HepG2 (cell line): Measurements from ENCODE around the gene TJP3. TPM values are rescaled to one million over a fixed set of nuclear protein-coding genes. Genes with fewer than 3 reads are reported as not detected.

Experiments used
- ATAC-seq: fragments of 200-7000 bp; cut with Tn5 transposase; 3 replicates; pipeline ENCODE4 v1.9.1; 2020; ENCODE audit warnings: mild to moderate bottlenecking, moderate library complexity
- BruUV-seq: library from RNA; stranded (reverse); fragments of 400-500 nt; replicated peaks from 2 replicates; lab custom pipeline; 2021; lab: Mats Ljungman, UMichigan
- CTCF ChIA-PET: fragments of 300-600 bp; formaldehyde crosslinking; extraction: SDS; loops from one replicate; lab custom pipeline; 2021; ENCODE audit warnings: low total read pairs, inconsistent platforms, low intra/inter-chr PET ratio; lab: Yijun Ruan, JAX
- POLR2A ChIA-PET: fragments of 350-600 bp; sonication (Branson Sonifier 250); formaldehyde crosslinking; loops from one replicate; lab custom pipeline; 2020; ENCODE audit warnings: antibody characterized with exemption, inconsistent platforms; lab: Yijun Ruan, JAX
- DNase-seq: peaks from one replicate; pipeline ENCODE4 v3.0.0-alpha.2; 2015; ENCODE audit warnings: low spot score
- FAIRE-seq: peaks from 3 replicates; lab custom pipeline; 2011; peaks lifted over from hg19 to GRCh38; lab: Jason Lieb, UNC
- H2AFZ ChIP-seq: one replicate; pipeline ENCODE4 v1.6.1; 2011; ENCODE audit warnings: low read length, inconsistent platforms
- H3K27ac ChIP-seq: fragments of 300-600 bp; 3 replicates; pipeline ENCODE4 v1.8.0; 2011; ENCODE audit warnings: mixed run types, mild to moderate bottlenecking, mixed read lengths, low read length, inconsistent platforms; ENCODE audit not compliant: insufficient read depth; ENCODE audit errors: extremely low read length
- H3K27me3 ChIP-seq, 2 experiments: fragments of 200-600 bp in 1 of 2; 2 replicates in 1 of 2; 3 replicates in 1 of 2; pipeline versions ENCODE4 v1.6.0 to v1.8.0; 2011; ENCODE audit warnings: low read length in 2 of 2, mild to moderate bottlenecking in 2 of 2, moderate library complexity in 2 of 2, inconsistent platforms in 1 of 2; ENCODE audit not compliant: insufficient read depth in 2 of 2, control insufficient read depth in 1 of 2
- H3K36me3 ChIP-seq, 2 experiments: fragments of 200-600 bp in 1 of 2; replicated peaks in 1 of 2; 2 replicates in 1 of 2; 3 replicates in 1 of 2; pipeline versions ENCODE4 v1.5.1 to v1.8.0; 2011; ENCODE audit warnings: low read length in 2 of 2, inconsistent platforms in 1 of 2; ENCODE audit not compliant: insufficient read depth in 2 of 2, control insufficient read depth in 1 of 2
- H3K4me1 ChIP-seq: 2 replicates; pipeline ENCODE4 v1.5.1; 2012; ENCODE audit warnings: low read length, inconsistent platforms; ENCODE audit not compliant: insufficient read depth
- H3K4me2 ChIP-seq: 2 replicates; pipeline ENCODE4 v1.6.0; 2011; ENCODE audit warnings: low read depth, low read length, inconsistent platforms
- H3K4me3 ChIP-seq, 3 experiments: fragments of 200-600 bp in 1 of 3; sonication (generic), shearing (Covaris generic) in 1 of 3; replicated peaks in 1 of 3; 2 replicates each; pipeline ENCODE4 v1.5.1; 2011 to 2016; ENCODE audit warnings: low read length in 3 of 3, inconsistent platforms in 2 of 3, low read depth in 2 of 3, mild to moderate bottlenecking in 2 of 3, control low read depth in 1 of 3, mixed read lengths in 1 of 3; ENCODE audit not compliant: insufficient read depth in 1 of 3
- H3K79me2 ChIP-seq: one replicate; pipeline ENCODE4 v1.6.1; 2011; ENCODE audit warnings: low read length, inconsistent platforms; ENCODE audit not compliant: insufficient read depth
- H3K9ac ChIP-seq: 2 replicates; pipeline ENCODE4 v1.6.0; 2011; ENCODE audit warnings: mild to moderate bottlenecking, low read depth, low read length, inconsistent platforms; ENCODE audit not compliant: insufficient read depth
- H3K9me3 ChIP-seq: 2 replicates; pipeline ENCODE4 v1.5.1; 2012; ENCODE audit warnings: mild to moderate bottlenecking, low read length
- H4K20me1 ChIP-seq: 2 replicates; pipeline ENCODE4 v1.6.0; 2011; ENCODE audit warnings: inconsistent platforms, mild to moderate bottlenecking, low read length, moderate library complexity; ENCODE audit not compliant: insufficient read depth
- AGO1 ChIP-seq: fragments of 200-400 bp; formaldehyde crosslinking; IDR thresholded peaks from 2 replicates; pipeline ENCODE4 v1.6.1; 2017; ENCODE audit warnings: mild to moderate bottlenecking, low read depth, low read length, moderate library complexity; ENCODE audit not compliant: poor library complexity, severe bottlenecking
- CTCF ChIP-seq: sonication (generic); formaldehyde crosslinking; IDR thresholded peaks from 2 replicates; pipeline ENCODE4 v1.5.0; 2020; ENCODE audit warnings: mild to moderate bottlenecking, missing genetic modification reagents, moderate library complexity
- DDIT3 ChIP-seq: sonication (generic); formaldehyde crosslinking; IDR thresholded peaks from 2 replicates; pipeline ENCODE4 v1.4.0; 2020; ENCODE audit warnings: mild to moderate bottlenecking, missing genetic modification reagents
- ETS1 ChIP-seq: sonication (generic); formaldehyde crosslinking; IDR thresholded peaks from 2 replicates; pipeline ENCODE4 v1.4.0; 2020; ENCODE audit warnings: missing genetic modification reagents
- FOXP4 ChIP-seq: sonication (generic); formaldehyde crosslinking; IDR thresholded peaks from 2 replicates; pipeline ENCODE4 v1.4.0; 2020; ENCODE audit warnings: missing genetic modification reagents
- MIER2 ChIP-seq: IDR thresholded peaks from 2 replicates; pipeline ENCODE4 v1.6.1; 2016; ENCODE audit warnings: missing biosample characterization, missing genetic modification reagents
- RXRA ChIP-seq: sonication (generic); formaldehyde crosslinking; IDR thresholded peaks from 2 replicates; pipeline ENCODE4 v1.5.1; 2020; ENCODE audit warnings: missing genetic modification reagents
- TBX3 ChIP-seq: fragments of 450-650 bp; IDR thresholded peaks from 2 replicates; pipeline ENCODE4 v1.6.1; 2017; ENCODE audit warnings: antibody characterized with exemption, mild to moderate bottlenecking, inconsistent platforms, borderline replicate concordance
- ZBTB33 ChIP-seq: sonication (generic); formaldehyde crosslinking; IDR thresholded peaks from 2 replicates; pipeline ENCODE4 v1.4.0; 2020; ENCODE audit warnings: missing genetic modification reagents
- ZNF121 ChIP-seq: sonication (generic); formaldehyde crosslinking; IDR thresholded peaks from 2 replicates; pipeline ENCODE4 v1.5.0; 2020; ENCODE audit warnings: mild to moderate bottlenecking, missing genetic modification reagents
- ZNF317 ChIP-seq: sonication (generic); formaldehyde crosslinking; IDR thresholded peaks from 2 replicates; pipeline ENCODE4 v1.5.0; 2020; ENCODE audit warnings: mild to moderate bottlenecking, missing genetic modification reagents
- ZNF567 ChIP-seq: sonication (generic); formaldehyde crosslinking; IDR thresholded peaks from 2 replicates; pipeline ENCODE4 v1.8.1; 2023; ENCODE audit warnings: mild to moderate bottlenecking, missing genetic modification reagents, borderline replicate concordance
- ZNF576 ChIP-seq: sonication (generic); formaldehyde crosslinking; IDR thresholded peaks from 2 replicates; pipeline ENCODE4 v1.4.0; 2020; ENCODE audit warnings: mild to moderate bottlenecking, missing genetic modification reagents
- ZNF678 ChIP-seq: sonication (generic); formaldehyde crosslinking; IDR thresholded peaks from 2 replicates; pipeline ENCODE4 v1.4.0; 2020; ENCODE audit warnings: mild to moderate bottlenecking, missing genetic modification reagents
- ZNF703 ChIP-seq: sonication (generic); formaldehyde crosslinking; IDR thresholded peaks from 2 replicates; pipeline ENCODE4 v1.5.1; 2020; ENCODE audit warnings: missing genetic modification reagents, mild to moderate bottlenecking, moderate library complexity, borderline replicate concordance
- WGBS: methylation state at CpG from one replicate; pipeline ENCODE4 v1.1.6; 2017; ENCODE audit warnings: low lambda C conversion rate; 5-methylcytosine and 5-hydroxymethylcytosine counted together
- in situ Hi-C: cut with HindIII; loops from 2 replicates; pipeline ENCODE4 v1.10.0; 2017; ENCODE audit warnings: low pct_unique_long_range_greater_than_20kb; ENCODE audit not compliant: extremely low pct_ligation_motif_present
- intact Hi-C: fragments of 100-400 bp; cut with micrococcal nuclease; formaldehyde crosslinking; loops from one replicate; pipeline ENCODE4 v1.10.0; 2022; ENCODE audit not compliant: unreplicated experiment
- polyA plus RNA-seq, 8 experiments: library from polyadenylated mRNA; depleted of rRNA in 3 of 8; stranded (reverse) in 7 of 8; unstranded in 1 of 8; fragments of >200 nt; fragmentation: Illumina TruSeq in 4 of 8; extraction: Trizol in 4 of 8; gene quantifications; 2 replicates each; pipeline versions ENCODE4 v1.2.1 to v1.2.3, GENCODE V29; 2011 to 2016; ENCODE audit warnings: low read depth in 4 of 8, missing spikeins in 1 of 8, mixed read lengths in 1 of 8; ENCODE audit not compliant: insufficient read depth in 1 of 8
- total RNA-seq, 5 experiments: library from RNA; depleted of rRNA; stranded (reverse); fragments of >200 nt; fragmentation: Illumina TruSeq; extraction: Trizol; gene quantifications; 2 replicates each; pipeline ENCODE4 v1.2.3, GENCODE V29; 2016; ENCODE audit warnings: low read depth in 1 of 5

TJP3 gene
- total and polyA plus RNA-seq, 2 of the 13 experiments (the other 11 are each of a cell fraction or from before 2014, with no cell fraction given), result 2.3 to 21.5 TPM

GRCh38 chr19:3790209-3790734 lies 82.1 kb downstream of the TJP3 start:
- H3K79me2 ChIP-seq, result no peaks in the 10 kb centered on the region
- H2AFZ ChIP-seq, result no peak overlapping the region
- H3K4me3 ChIP-seq, result no peak overlapping the region
- no peaks in the 10 kb centered on the region for H3K36me3 ChIP-seq
- no peaks in the 10 kb centered on the region for H3K9me3 ChIP-seq
- ATAC-seq (no peak), DNase-seq (no peak), FAIRE-seq (no peak)
- WGBS, result 34% methylated on average over 6 of the region's 6 CpGs
- no peak overlapping the region for H3K9ac ChIP-seq
- no peaks in the 10 kb centered on the region for H3K4me1 ChIP-seq
- in situ Hi-C loops, result no loop called here
- intact Hi-C loops, result no loop called here
- no peaks in the 10 kb centered on the region for H4K20me1 ChIP-seq
- BruUV-seq, result no TSS peak
- no peak overlapping the region for H3K4me2 ChIP-seq
- TF ChIP-seq ZNF567 (CRISPR knock-in tag), result no peak
- TF ChIP-seq AGO1, result no peak
- TF ChIP-seq ZNF317, result no peak
- no peak for TF ChIP-seq ZNF576 (CRISPR knock-in tag)
- no peak for TF ChIP-seq ZNF678 (CRISPR knock-in tag)
- no peak for TF ChIP-seq FOXP4
- no peak for TF ChIP-seq TBX3
- no peak for TF ChIP-seq ZBTB33 (CRISPR knock-in tag)
- no peak for TF ChIP-seq MIER2 (CRISPR knock-in tag)
- no peak for TF ChIP-seq ZNF703 (CRISPR knock-in tag)
- TF ChIP-seq ZNF121 (CRISPR knock-in tag), result no peak
- TF ChIP-seq ETS1, result no peak
- no peak for TF ChIP-seq RXRA
- TF ChIP-seq CTCF (CRISPR knock-in tag), result no peak
- no peak for TF ChIP-seq DDIT3 (CRISPR knock-in tag)
- ChIA-PET POLR2A (no interaction called here), CTCF (no interaction called here)
- peaks cover 8 to 20% of the 10 kb centered on the region in 2 experiments; a peak in 4 of 5 replicates for H3K27me3 ChIP-seq
- H3K27ac ChIP-seq, result no peak overlapping the region
